ENCODE data around the gene HOXD10. TPM values are rescaled to one million over a fixed set of nuclear protein-coding genes. Genes with fewer than 3 reads are reported as not detected.

The HOXD10 gene
- total RNA-seq, 4 donors from 2014 or later = 0.56 to 1.1 (median 0.56) TPM; not detected in 1

DNA sequence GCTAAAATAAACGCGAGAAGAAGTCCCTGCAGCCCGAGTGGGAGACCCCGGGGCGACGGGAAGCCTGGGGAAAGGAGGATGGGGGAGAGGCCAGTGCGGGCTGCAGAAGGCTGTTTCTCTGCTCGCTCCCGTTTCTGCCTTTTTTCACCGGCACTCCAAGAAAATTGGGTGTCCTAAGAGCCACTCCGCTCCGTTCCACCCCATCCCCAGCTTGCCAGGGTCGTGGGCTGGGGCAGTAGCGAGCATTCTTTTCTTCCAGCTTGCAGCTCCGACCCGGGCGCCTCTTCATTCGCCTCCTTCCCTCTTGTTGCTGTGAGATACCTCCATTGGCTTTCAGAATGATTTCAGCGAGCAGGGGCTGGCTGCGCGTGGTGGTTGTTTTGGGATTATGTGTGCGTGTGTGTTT lies 41.6 kb downstream of the HOXD10 start:
- TF ChIP-seq, protein P1, sequence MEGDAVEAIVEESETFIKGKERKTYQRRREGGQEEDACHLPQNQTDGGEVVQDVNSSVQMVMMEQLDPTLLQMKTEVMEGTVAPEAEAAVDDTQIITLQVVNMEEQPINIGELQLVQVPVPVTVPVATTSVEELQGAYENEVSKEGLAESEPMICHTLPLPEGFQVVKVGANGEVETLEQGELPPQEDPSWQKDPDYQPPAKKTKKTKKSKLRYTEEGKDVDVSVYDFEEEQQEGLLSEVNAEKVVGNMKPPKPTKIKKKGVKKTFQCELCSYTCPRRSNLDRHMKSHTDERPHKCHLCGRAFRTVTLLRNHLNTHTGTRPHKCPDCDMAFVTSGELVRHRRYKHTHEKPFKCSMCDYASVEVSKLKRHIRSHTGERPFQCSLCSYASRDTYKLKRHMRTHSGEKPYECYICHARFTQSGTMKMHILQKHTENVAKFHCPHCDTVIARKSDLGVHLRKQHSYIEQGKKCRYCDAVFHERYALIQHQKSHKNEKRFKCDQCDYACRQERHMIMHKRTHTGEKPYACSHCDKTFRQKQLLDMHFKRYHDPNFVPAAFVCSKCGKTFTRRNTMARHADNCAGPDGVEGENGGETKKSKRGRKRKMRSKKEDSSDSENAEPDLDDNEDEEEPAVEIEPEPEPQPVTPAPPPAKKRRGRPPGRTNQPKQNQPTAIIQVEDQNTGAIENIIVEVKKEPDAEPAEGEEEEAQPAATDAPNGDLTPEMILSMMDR (IDR thresholded peaks at IDR 0.05) = no peak
- no peak for DNase-seq (ENCODE audit: low spot score)
- no peak for ATAC-seq (ENCODE audit: low FRiP score)

DNA sequence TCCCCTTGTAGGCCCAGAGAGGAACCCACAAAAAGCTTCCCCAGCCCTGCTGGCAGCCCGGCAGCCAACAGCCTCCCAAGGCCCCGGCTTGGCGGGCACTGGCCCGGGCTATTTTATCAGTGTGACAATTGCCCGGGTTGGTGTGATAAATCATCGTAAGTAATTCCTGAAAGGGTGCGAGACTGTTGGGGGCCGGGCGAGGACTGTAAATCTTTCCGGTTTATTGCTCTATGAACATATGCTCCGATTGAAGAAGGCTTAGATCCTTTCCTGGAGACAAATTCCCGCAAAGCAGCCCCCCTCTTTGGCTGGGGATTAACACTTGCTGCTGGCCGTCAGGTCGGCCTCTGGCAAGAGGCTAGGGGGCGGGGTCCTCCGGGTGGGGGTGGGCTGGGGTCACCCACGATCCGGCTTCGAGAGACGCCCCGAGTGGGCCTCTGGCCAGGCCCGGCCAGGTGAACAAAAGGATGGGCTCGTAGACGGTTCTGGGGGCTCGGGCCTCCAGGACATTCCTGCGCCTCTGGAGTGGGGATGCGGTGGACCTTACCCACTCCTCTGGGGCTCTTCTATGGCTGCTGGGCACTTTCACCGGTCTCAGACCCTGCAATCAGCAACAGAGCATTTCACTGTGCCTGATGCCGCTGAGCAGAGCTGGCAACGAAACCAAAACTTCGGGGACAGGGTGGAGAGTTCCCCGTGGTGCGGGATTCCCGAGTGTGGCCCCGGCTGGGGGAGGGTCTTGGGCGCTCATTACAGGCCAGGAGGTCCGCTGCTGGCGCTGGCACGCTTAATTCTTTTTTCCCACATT lies 42.5 kb downstream of the HOXD10 start:
- ATAC-seq (ENCODE audit: low FRiP score) (no peak), DNase-seq (ENCODE audit: low spot score) (no peak)
- TF ChIP-seq, protein P1 (IDR thresholded peaks at IDR 0.05) = no peak

DNA sequence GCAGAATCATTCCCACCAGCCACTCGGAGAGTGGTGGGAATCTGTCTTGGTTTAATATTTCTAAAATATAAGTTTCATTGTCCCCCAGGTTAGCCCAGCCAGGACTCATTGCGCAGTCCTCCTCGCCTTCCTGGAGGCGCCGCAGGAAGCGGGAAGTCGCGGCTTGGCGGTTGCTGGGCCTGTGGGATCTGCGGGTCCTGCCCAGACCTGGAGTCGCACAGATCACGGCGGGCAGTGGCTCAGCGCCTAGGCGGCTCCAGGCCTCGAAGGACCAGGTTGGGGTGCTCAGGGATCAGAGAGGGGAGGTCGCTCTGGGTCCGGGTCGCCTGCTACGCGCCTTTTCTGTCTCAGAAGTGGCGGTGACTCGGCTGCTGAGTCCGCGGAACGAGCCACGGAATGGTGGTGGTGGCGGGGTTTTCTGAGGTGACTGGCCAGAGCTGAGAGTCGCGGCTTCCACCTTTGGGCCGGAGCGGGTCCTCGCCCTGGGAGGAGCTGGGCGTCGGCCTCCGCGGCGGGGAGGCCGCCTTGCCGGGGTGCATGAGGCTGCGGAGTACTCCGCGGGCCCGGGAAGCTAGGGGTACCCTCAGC lies 43.2 kb downstream of the HOXD10 start:
- TF ChIP-seq, protein P1 (IDR thresholded peaks at IDR 0.05) = no peak
- ATAC-seq (ENCODE audit: low FRiP score) (no peak), DNase-seq (ENCODE audit: low spot score) (no peak)

DNA sequence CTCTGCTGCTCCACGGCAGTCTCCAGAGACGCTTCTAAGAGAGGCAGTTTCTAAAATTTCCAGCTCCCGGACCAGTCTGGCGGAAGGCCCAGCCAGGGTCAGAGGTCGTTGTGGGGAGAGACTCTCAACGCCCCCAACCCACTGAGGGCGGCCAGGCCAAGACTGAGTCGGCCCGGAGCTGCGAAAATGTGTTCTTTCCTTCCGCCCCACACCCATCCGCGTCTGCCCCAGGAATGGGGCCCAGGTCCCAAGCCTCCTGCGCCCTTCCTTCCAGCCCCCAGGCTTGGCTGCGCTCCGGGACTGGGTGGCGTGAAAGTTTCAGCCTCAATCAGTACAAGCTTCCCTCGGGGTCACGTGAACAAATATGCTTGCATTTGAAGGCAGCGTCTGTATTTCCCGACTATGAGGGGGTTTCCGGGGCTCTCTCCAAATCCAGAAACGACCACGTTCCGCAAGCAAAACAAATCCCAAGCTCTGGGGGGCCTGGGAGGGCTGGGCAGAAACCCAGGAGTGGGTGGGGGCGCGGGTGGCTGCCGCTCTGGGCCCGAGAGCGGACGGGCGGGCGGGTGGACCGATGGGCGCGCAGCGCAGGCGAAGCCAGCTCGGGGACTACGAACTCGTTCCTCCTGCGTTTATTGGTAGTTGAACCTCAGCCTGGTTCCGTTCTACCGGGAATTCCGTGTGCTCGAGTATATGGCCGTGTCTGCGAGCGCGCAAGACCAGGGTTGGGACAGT lies 43.8 kb downstream of the HOXD10 start:
- TF ChIP-seq, protein P1 (IDR thresholded peaks at IDR 0.05) = no peak
- no peak for DNase-seq (ENCODE audit: low spot score)
- no peak for ATAC-seq (ENCODE audit: low FRiP score)

DNA sequence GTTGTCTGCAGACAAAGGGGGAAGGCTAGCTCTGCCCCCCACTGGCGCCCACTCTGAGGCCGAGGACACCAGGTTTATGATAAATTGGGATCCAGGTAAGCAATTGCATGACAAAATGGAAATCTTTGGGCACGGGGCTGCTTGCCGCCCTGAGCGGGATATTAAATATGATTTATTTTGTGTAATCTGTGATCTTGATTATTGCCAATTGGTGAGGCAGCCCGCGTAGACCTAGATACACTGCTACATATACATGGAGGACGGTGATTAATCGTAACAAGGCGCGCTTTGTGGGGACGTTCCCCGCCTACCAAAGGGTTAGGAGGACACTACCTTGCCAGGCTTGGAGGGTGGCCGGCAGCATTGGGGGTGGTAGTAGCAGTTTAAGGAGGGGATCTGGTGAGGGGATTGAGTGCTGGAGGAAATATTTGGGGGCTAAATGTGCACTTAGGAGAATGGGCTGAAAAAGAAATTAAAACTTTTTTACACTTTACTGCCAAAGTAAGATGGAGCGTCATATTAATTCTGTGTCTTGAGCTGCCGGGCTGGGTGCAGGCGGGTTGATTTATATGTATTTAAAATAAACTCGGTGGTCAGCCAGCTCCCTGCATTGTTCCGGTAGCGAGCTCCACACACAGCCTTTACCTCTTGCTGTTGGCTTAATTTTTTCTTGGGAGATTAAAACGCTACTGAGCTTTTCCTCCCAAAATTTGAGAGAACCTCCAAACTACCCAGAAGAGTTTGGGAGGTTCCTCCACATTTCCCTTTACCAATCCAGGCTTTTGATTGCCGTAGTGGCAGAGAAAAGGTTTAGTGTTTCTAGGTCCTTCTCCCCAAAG lies 44.6 kb downstream of the HOXD10 start:
- no peak for ATAC-seq (ENCODE audit: low FRiP score)
- TF ChIP-seq, protein P1 (IDR thresholded peaks at IDR 0.05) = no peak
- no peak for DNase-seq (ENCODE audit: low spot score)

DNA sequence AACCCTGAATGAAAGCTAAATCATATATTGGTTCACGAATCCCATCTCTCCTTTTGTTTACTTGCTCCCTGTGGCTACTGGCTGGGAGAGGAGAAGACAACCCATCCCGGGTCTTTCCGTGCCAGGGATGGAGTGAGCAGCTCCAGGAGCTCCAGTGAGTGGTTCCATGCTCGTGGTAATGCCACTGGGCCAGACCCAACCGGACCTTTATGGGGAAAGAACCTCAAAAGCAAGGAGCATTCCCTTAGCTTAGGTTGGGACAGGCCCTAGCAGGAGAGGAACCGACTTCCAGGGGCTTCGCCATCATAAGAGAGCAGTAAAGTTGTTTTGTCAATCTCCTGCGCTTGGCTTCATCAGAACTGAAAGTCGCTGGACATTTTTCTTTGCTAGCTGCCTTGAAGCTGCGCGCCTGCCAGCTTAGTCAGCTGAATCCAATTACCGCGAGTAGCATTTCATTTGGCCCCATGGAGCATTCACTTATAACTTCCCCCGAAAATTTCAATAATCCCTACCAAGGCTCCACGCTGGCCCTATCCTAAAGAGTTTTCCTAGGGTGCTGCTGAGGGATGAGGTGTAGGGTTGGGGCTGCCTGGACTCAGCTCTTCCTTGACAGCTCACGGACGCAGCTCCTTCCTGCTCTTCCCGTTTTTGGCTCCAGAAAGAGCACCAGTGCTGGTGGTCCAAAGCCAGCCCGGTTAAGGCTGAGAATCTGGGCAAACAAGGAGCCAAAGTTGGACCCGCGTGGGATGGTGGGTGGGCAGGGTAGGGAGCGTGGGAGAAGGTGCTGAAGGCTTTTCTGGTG lies 45.4 kb downstream of the HOXD10 start:
- ATAC-seq (ENCODE audit: low FRiP score) = no peak
- TF ChIP-seq, protein P1 (IDR thresholded peaks at IDR 0.05) = no peak
- no peak for DNase-seq (ENCODE audit: low spot score)
